ENCODE results near the gene ELF4.

Gene ELF4

DNA sequence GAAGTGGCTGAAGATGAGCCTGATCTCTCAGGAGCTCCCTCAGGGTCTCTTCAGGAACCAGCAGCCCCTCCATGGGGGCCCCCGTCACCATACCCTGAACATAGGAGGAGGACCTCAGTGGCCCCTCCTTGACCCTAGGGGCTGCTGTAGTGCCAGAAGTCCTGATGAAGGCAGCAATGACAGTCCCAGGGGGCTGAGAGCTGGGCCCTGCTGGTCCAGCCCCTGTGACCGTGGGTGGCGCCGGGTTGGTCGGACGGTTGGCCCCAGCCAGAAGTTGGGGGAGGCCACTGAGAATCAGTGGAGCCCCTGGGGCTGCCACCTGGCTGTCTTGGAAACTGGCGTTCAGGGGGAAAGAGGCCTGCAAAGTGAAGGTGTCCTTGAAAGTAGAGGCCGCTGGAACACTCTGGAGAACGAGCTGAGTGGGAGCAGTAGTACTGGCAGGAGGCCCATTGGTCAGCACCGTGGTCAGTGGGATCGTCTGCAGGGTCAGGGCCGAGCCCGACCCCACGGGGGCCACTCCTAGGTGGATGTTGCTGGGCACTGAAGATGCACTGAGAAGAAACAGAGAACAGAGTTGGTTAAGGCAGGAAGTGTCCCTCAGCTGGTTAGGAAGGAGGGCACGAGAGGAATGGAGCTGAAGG is 43.2 kb downstream of the ELF4 start:
- Histone ChIP-seq H2AK5ac (ENCODE audit: low read length) (no peak overlapping the region), H3K36me3 (ENCODE audit: control insufficient read depth in 1 of 2, insufficient read depth in 2 of 2, low read length in 2 of 2) (peaks cover 54 to 61% of the 10 kb centered on the region in 2 experiments), H3K79me2 (ENCODE audit: control insufficient read depth, insufficient read depth, low read length, poor library complexity) (no peaks in the 10 kb centered on the region), H2BK120ac (ENCODE audit: insufficient read depth, low read length, poor library complexity) (no peak overlapping the region), H3K14ac (ENCODE audit: low read length) (no peak overlapping the region), H3K23ac (ENCODE audit: low read length) (no peak overlapping the region), H3K18ac (ENCODE audit: low read length) (no peak overlapping the region), H4K12ac (ENCODE audit: low read depth, low read length) (no peak overlapping the region), H3K27ac (ENCODE audit: low read depth, low read length) (no peak overlapping the region), H3K9me3 (ENCODE audit: insufficient read depth, low read depth, low read length) (no peaks in the 10 kb centered on the region), H3K79me1 (ENCODE audit: low read length) (no peaks in the 10 kb centered on the region), H3K4me3 (ENCODE audit: low read depth, low read length) (no peak overlapping the region), H3K4me2 (ENCODE audit: low read length) (no peak overlapping the region), H3K9ac (ENCODE audit: low read length) (no peak overlapping the region), H3K4me1 (ENCODE audit: control insufficient read depth in 1 of 2, insufficient read depth in 2 of 2, low read length in 2 of 2) (no peaks in the 10 kb centered on the region), H2BK5ac (ENCODE audit: low read depth, low read length, poor library complexity) (no peak overlapping the region), H3K4ac (ENCODE audit: low read depth, low read length) (no peak overlapping the region), H2AFZ (ENCODE audit: insufficient read depth, low read length, poor library complexity) (no peak overlapping the region), H3K27me3 (ENCODE audit: insufficient read depth, low read length) (no peaks in the 10 kb centered on the region), H4K8ac (ENCODE audit: low read depth, low read length) (no peak overlapping the region), H2BK12ac (ENCODE audit: low read length) (no peak overlapping the region), H4K91ac (ENCODE audit: low read depth, low read length) (no peak overlapping the region)
- no CpG with 5 or more reads among the region's 15 CpGs for WGBS (ENCODE audit: extremely low coverage, insufficient coverage, insufficient read length)
- DNase-seq, result no peak

DNA sequence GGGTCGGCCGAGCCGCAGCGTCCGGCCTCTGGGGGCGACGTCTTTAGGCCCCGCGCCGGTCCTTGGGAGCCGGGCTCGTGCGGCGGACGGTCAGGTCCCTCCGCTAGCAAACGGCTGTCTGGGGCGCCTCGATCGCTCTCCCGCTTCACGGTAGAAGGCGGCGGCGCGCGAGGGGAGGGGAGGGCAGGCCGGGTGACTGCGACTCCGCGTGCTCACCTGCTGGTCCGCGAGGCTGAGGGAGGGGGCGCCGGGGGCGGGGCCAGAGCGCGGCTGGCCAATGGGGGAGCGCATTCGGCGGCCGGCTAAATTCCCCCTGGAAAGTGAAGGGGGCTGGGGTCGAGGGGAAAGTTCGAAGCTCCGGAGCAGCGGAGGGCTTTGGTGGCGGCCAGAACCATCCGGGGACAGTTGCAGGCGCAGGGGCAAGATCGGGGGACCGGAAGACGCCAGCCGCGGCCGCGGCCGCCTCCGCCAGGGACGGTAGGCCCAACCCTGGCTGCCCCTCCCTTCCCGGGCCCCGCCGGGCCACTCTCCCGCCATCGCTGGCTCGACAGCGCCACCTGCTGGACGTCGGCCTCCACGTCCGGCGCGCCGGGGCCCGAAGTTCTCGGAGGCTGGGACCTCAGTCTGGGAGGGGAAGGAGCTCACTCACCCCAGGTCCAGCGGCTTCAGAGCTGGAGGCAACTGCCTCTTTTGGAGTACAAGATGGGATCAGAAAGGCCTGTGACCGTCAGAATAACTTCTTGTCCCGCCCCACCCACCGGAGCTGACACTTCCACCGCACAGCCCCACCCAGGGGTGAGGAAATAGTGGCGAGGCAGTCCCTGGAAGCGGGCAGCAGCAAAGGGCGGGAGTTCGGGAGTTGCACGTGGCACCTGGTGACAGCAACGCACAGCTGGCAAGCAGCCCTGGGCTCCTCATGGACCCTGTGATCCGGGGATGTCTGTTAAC is 49.9 kb downstream of the ELF4 start:
- H3K9ac ChIP-seq (ENCODE audit: low read length), result no peak overlapping the region
- peak overlapping the region; percentile 83 for H4K91ac ChIP-seq (ENCODE audit: low read depth, low read length)
- H3K9me3 ChIP-seq (ENCODE audit: insufficient read depth, low read depth, low read length), result no peaks in the 10 kb centered on the region
- H3K79me1 ChIP-seq (ENCODE audit: low read length), result peaks cover 15% of the 10 kb centered on the region
- no peaks in the 10 kb centered on the region for H3K27me3 ChIP-seq (ENCODE audit: insufficient read depth, low read length)
- no CpG with 5 or more reads among the region's 87 CpGs for WGBS (ENCODE audit: extremely low coverage, insufficient coverage, insufficient read length)
- H2BK12ac ChIP-seq (ENCODE audit: low read length), result peak overlapping the region; percentile 64
- peak; percentile 73 to 87 for DNase-seq
- peak overlapping the region; percentile 67 for H3K4me3 ChIP-seq (ENCODE audit: low read depth, low read length)
- H3K4ac ChIP-seq (ENCODE audit: low read depth, low read length), result no peak overlapping the region
- H3K23ac ChIP-seq (ENCODE audit: low read length), result no peak overlapping the region
- peak overlapping the region; percentile 91 for H4K8ac ChIP-seq (ENCODE audit: low read depth, low read length)
- H2BK5ac ChIP-seq (ENCODE audit: low read depth, low read length, poor library complexity), result peak overlapping the region; percentile 82
- H3K14ac ChIP-seq (ENCODE audit: low read length), result peak overlapping the region; percentile 87
- peaks cover 2% of the 10 kb centered on the region for H3K79me2 ChIP-seq (ENCODE audit: control insufficient read depth, insufficient read depth, low read length, poor library complexity)
- H3K27ac ChIP-seq (ENCODE audit: low read depth, low read length), result peak overlapping the region; percentile 53
- peak overlapping the region; percentile 37 for H2AK5ac ChIP-seq (ENCODE audit: low read length)
- peak overlapping the region; percentile 91 for H4K12ac ChIP-seq (ENCODE audit: low read depth, low read length)
- H2AFZ ChIP-seq (ENCODE audit: insufficient read depth, low read length, poor library complexity), result peak overlapping the region; percentile 63
- H2BK120ac ChIP-seq (ENCODE audit: insufficient read depth, low read length, poor library complexity), result peak overlapping the region; percentile 95
- H3K36me3 ChIP-seq (ENCODE audit: control insufficient read depth in 1 of 2, insufficient read depth in 2 of 2, low read length in 2 of 2), result peaks cover 10 to 13% of the 10 kb centered on the region in 2 experiments
- peaks cover 18 to 20% of the 10 kb centered on the region in 2 experiments for H3K4me1 ChIP-seq (ENCODE audit: control insufficient read depth in 1 of 2, insufficient read depth in 2 of 2, low read length in 2 of 2)
- H3K4me2 ChIP-seq (ENCODE audit: low read length), result peak overlapping the region; percentile 71
- peak overlapping the region; percentile 86 for H3K18ac ChIP-seq (ENCODE audit: low read length)

GRCh38 chrX:130058652-130059051 is 51.6 kb downstream of the ELF4 start:
- no peak overlapping the region for H3K18ac ChIP-seq (ENCODE audit: low read length)
- no peak overlapping the region for H4K12ac ChIP-seq (ENCODE audit: low read depth, low read length)
- H3K36me3 ChIP-seq (ENCODE audit: control insufficient read depth in 1 of 2, insufficient read depth in 2 of 2, low read length in 2 of 2), result peaks cover 2 to 4% of the 10 kb centered on the region in 2 experiments
- no peak overlapping the region for H3K4ac ChIP-seq (ENCODE audit: low read depth, low read length)
- H3K4me3 ChIP-seq (ENCODE audit: low read depth, low read length), result no peak overlapping the region
- H3K27ac ChIP-seq (ENCODE audit: low read depth, low read length), result no peak overlapping the region
- no CpG with 5 or more reads among the region's 7 CpGs for WGBS (ENCODE audit: extremely low coverage, insufficient coverage, insufficient read length)
- peaks cover 2% of the 10 kb centered on the region for H3K79me2 ChIP-seq (ENCODE audit: control insufficient read depth, insufficient read depth, low read length, poor library complexity)
- peaks cover 27 to 29% of the 10 kb centered on the region in 2 experiments for H3K4me1 ChIP-seq (ENCODE audit: control insufficient read depth in 1 of 2, insufficient read depth in 2 of 2, low read length in 2 of 2)
- H4K8ac ChIP-seq (ENCODE audit: low read depth, low read length), result no peak overlapping the region
- no peak overlapping the region for H2BK12ac ChIP-seq (ENCODE audit: low read length)
- DNase-seq, result no peak
- no peaks in the 10 kb centered on the region for H3K27me3 ChIP-seq (ENCODE audit: insufficient read depth, low read length)
- no peak overlapping the region for H2AFZ ChIP-seq (ENCODE audit: insufficient read depth, low read length, poor library complexity)
- H3K9ac ChIP-seq (ENCODE audit: low read length), result no peak overlapping the region
- H2BK120ac ChIP-seq (ENCODE audit: insufficient read depth, low read length, poor library complexity), result no peak overlapping the region
- H3K79me1 ChIP-seq (ENCODE audit: low read length), result peaks cover 17% of the 10 kb centered on the region
- H3K23ac ChIP-seq (ENCODE audit: low read length), result no peak overlapping the region
- H2AK5ac ChIP-seq (ENCODE audit: low read length), result no peak overlapping the region
- no peak overlapping the region for H2BK5ac ChIP-seq (ENCODE audit: low read depth, low read length, poor library complexity)
- H3K14ac ChIP-seq (ENCODE audit: low read length), result no peak overlapping the region
- H3K4me2 ChIP-seq (ENCODE audit: low read length), result no peak overlapping the region
- no peaks in the 10 kb centered on the region for H3K9me3 ChIP-seq (ENCODE audit: insufficient read depth, low read depth, low read length)
- H4K91ac ChIP-seq (ENCODE audit: low read depth, low read length), result no peak overlapping the region

DNA sequence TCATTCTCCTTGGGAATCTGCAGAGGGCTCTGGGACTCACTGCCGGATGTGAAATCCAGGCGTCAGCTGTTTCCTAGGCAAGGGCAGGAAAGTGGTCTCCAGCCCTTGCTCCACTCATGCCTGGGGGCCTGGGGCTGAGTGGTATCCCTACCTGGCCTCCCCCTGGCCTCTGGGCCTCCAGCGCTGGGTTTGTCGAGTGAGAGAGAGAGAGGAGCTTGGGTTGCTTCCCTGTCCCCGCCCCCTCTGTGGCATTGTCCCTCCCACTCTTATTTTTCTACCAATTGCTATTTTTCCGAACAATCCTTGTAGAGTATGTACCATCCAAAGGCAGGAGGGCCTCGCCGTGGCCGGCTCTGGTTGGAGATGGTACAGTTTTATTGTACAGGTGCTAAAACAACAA is 53.1 kb downstream of the ELF4 start:
- Histone ChIP-seq H4K8ac (ENCODE audit: low read depth, low read length) (peak overlapping the region; percentile 1), H3K4me1 (ENCODE audit: control insufficient read depth in 1 of 2, insufficient read depth in 2 of 2, low read length in 2 of 2) (peaks cover 27 to 32% of the 10 kb centered on the region in 2 experiments), H3K4ac (ENCODE audit: low read depth, low read length) (peak overlapping the region; percentile 19), H3K18ac (ENCODE audit: low read length) (no peak overlapping the region), H3K36me3 (ENCODE audit: control insufficient read depth in 1 of 2, insufficient read depth in 2 of 2, low read length in 2 of 2) (peaks cover 6 to 7% of the 10 kb centered on the region in 2 experiments), H2BK120ac (ENCODE audit: insufficient read depth, low read length, poor library complexity) (no peak overlapping the region), H4K12ac (ENCODE audit: low read depth, low read length) (no peak overlapping the region), H3K79me2 (ENCODE audit: control insufficient read depth, insufficient read depth, low read length, poor library complexity) (peaks cover 2% of the 10 kb centered on the region), H3K4me2 (ENCODE audit: low read length) (no peak overlapping the region), H2AK5ac (ENCODE audit: low read length) (no peak overlapping the region), H3K9me3 (ENCODE audit: insufficient read depth, low read depth, low read length) (no peaks in the 10 kb centered on the region), H2BK5ac (ENCODE audit: low read depth, low read length, poor library complexity) (no peak overlapping the region), H2AFZ (ENCODE audit: insufficient read depth, low read length, poor library complexity) (no peak overlapping the region), H3K79me1 (ENCODE audit: low read length) (peaks cover 17% of the 10 kb centered on the region), H3K23ac (ENCODE audit: low read length) (no peak overlapping the region), H3K27me3 (ENCODE audit: insufficient read depth, low read length) (no peaks in the 10 kb centered on the region), H3K27ac (ENCODE audit: low read depth, low read length) (no peak overlapping the region), H3K14ac (ENCODE audit: low read length) (no peak overlapping the region), H2BK12ac (ENCODE audit: low read length) (peak overlapping the region; percentile 13), H3K9ac (ENCODE audit: low read length) (no peak overlapping the region), H4K91ac (ENCODE audit: low read depth, low read length) (peak overlapping the region; percentile 66), H3K4me3 (ENCODE audit: low read depth, low read length) (no peak overlapping the region)
- WGBS (ENCODE audit: extremely low coverage, insufficient coverage, insufficient read length), result no CpG with 5 or more reads among the region's 9 CpGs
- peak; percentile 65 to 70 for DNase-seq
